Omental fat pad (tissue), 4 donors: ENCODE data around the gene PRPF31. TPM values are rescaled to one million over a fixed set of nuclear protein-coding genes. Genes with fewer than 3 reads are reported as not detected.

ENCODE experiments used
- ATAC-seq: fragments of 150-250 bp; one replicate; pipeline ENCODE4 v1.9.1; 2016; ENCODE audit warnings: mild to moderate bottlenecking, moderate library complexity; ENCODE audit not compliant: low FRiP score
- DNase-seq: peaks from one replicate; pipeline ENCODE4 v3.0.0-alpha.2; 2019; ENCODE audit warnings: low spot score
- total RNA-seq, 4 donors: library from RNA; depleted of rRNA; stranded (reverse); fragments of >200 nt; gene quantifications; one replicate each; pipeline ENCODE4 v1.1.0, GENCODE V29; 2016
- TF ChIP-seq, protein P1 (sequence below), 3 donors: fragments of 450-650 bp; IDR thresholded peaks; one replicate each; pipeline ENCODE4 v1.5.1; 2016 to 2017; ENCODE audit warnings: antibody characterized with exemption in 3 of 3, mild to moderate bottlenecking in 3 of 3, moderate library complexity in 2 of 3

Gene PRPF31
- total RNA-seq, 4 donors from 2014 or later, result 33.8 to 50.1 (median 39.7) TPM

DNA sequence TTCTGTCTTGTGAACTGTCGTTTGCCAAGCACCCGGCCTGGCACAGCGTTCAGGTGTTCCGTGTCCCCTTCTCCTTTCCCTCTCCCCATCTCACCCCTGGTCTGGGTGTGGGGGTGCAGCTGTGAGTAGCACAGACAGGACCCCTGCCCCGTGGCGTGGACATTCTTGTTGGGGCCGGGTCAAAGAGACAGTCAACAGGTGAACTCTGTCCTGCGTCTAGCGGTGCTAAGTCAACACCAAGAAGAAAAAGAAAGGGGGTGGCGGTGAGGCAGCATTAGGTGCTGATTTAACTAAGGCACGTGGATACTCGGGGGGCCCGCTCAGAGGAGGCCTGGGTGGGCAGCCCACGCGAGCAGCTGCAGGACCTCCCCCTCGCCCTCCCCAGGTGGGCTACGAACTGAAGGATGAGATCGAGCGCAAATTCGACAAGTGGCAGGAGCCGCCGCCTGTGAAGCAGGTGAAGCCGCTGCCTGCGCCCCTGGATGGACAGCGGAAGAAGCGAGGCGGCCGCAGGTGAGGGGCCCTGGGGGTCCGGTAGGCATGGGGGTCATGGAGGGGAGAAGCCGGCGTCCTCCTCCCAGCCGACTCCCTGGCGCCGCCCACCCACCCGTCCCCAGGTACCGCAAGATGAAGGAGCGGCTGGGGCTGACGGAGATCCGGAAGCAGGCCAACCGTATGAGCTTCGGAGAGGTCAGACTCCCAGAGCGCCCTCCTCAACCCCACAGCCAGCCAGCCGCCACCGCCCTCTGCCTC lies 12.3 kb downstream of the PRPF31 start:
- TF ChIP-seq, protein P1, sequence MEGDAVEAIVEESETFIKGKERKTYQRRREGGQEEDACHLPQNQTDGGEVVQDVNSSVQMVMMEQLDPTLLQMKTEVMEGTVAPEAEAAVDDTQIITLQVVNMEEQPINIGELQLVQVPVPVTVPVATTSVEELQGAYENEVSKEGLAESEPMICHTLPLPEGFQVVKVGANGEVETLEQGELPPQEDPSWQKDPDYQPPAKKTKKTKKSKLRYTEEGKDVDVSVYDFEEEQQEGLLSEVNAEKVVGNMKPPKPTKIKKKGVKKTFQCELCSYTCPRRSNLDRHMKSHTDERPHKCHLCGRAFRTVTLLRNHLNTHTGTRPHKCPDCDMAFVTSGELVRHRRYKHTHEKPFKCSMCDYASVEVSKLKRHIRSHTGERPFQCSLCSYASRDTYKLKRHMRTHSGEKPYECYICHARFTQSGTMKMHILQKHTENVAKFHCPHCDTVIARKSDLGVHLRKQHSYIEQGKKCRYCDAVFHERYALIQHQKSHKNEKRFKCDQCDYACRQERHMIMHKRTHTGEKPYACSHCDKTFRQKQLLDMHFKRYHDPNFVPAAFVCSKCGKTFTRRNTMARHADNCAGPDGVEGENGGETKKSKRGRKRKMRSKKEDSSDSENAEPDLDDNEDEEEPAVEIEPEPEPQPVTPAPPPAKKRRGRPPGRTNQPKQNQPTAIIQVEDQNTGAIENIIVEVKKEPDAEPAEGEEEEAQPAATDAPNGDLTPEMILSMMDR (IDR thresholded peaks at IDR 0.05), result no peak

DNA sequence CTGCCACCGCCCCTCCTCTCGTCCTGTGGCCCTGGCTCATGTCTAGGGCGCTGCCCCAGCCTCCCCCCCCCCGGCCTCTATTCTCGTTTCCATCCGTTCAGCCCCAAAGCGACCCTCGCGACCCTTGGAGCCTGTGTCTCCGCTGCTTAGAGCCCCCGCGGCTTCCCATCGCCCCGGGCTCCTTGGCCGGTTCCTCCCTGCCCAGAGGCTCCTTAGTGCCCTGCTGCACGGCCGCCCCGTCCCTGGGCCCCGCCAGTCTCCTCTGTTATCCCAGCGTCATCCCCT lies 12.8 kb downstream of the PRPF31 start:
- TF ChIP-seq, protein P1 (IDR thresholded peaks at IDR 0.05), result no peak
- DNase-seq, result no peak
- ATAC-seq, result no peak

More for the DNA sequence above, 12.3 kb downstream of the PRPF31 start:
- no peak for DNase-seq
- ATAC-seq, result no peak

DNA sequence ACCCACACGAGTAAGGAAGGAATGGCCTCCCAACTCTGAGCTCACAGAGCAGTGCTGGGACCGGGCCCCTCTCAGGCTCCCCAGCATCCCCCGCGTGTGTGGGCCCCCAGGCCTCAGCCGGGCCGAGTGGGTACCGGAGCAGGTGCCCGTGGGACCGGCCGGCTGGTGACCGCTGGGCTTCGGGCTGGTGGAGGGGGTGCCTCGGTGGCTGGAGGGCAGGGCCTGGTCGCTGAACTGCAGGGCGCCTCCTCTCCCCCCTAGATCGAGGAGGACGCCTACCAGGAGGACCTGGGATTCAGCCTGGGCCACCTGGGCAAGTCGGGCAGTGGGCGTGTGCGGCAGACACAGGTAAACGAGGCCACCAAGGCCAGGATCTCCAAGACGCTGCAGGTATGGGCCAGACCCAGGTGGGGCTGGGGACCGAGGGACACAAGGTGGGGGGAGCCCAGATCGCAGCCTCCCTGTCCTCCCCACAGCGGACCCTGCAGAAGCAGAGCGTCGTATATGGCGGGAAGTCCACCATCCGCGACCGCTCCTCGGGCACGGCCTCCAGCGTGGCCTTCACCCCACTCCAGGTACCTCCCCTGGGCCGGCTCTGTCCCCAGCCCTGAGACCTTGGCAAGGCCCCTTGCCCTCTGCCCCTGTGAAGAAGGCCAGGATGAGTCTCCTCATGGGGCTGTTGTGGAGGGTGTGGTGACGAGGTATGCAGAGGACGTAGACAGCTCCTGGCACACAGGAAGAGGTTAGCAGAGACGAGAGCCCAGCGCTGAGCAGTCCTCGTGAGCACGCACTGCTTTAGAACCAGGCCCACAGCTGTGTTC lies 13.5 kb downstream of the PRPF31 start:
- TF ChIP-seq, protein P1 (IDR thresholded peaks at IDR 0.05), result no peak
- no peak for DNase-seq
- no peak for ATAC-seq

DNA sequence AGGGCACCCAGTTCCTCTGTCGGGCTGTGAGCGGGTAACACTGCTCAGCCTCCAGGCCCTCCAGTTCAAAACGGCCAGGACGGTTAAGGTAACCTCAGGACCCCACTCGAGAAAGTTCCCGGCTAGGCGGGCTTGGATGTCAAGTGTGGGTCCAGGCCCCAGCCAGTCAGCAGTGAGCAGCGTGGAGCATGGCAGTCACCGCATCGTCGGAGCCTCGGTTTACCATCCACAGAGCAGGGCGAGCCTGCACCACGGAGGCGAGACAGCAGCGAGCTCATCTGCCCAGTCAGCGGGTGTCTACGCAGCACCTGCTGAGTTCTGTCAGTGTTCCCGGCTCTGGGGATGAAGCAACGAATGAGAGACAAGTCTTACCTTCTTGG lies 14.1 kb downstream of the PRPF31 start:
- DNase-seq (no peak), ATAC-seq (no peak)
- TF ChIP-seq, protein P1 (IDR thresholded peaks at IDR 0.05), result no peak

DNA sequence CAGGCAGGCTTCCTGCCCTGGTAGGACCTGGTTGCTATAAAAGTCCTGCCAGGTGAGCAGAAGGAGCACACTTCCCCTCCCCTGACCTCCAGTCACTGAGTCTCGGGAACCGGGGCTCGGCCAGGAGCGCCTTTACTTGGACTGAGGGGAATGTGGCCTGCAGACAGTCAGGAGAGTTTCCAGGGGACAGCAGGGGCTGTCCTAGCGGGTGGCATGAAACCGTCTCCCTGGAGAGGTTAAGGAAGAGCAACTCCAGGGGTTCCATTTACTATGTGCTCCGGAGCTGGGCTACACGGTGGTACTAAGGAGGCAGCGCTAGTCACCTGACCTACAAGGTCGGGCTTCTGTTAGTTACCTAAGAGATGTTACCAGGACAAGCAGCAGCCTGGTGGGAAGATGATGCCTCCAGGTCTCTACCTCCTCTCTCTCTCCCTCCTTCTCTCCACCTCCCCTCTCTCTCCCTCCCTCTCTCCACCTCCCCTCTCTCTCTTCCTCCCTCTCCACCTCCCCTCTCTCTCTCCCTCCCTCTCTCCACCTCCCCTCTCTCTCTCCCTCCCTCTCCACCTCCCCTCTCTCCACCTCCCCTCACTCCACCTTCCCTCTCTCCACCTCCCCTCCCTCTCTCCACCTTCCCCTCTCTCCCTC lies 17.9 kb downstream of the PRPF31 start:
- TF ChIP-seq, protein P1 (IDR thresholded peaks at IDR 0.05), result no peak
- ATAC-seq (no peak), DNase-seq (no peak)

DNA sequence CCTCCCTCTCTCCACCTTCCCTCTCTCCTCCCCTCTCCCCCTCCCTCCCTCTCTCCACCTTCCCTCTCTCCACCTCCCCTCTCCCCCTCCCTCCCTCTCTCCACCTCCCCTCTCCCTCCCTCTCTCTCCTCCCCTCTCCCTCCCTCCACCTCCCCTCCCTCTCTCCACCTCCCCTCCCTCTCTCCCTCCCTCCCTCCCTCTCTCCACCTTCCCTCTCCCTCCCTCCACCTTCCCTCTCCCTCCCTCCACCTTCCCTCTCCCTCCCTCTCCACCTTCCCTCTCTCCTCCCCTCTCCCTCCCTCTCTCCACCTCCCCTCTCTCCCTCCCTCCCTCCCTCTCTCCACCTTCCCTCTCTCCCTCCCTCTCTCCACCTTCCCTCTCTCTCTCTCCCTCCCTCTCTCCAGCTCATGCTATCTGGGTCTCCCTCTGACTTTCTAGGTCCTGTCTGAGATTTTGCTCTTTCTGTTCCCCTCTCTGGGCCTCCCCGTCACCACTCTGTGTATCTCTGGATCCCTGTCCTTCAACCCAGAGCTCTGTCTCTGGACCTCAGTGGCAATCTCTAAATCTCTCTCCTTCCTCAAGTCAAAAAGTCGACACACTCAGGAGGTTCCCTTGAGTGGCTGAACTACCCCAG lies 18.5 kb downstream of the PRPF31 start:
- DNase-seq, result no peak
- TF ChIP-seq, protein P1 (IDR thresholded peaks at IDR 0.05), result no peak
- ATAC-seq, result no peak
